Large intestine (tissue), 3 donors: Measurements from ENCODE around the gene ADAMTS17. TPM values are rescaled to one million over a fixed set of nuclear protein-coding genes. Genes with fewer than 3 reads are reported as not detected.
A peak's percentile ranks its signal among the peaks of the same experiment; 100 is the strongest.

Source experiments
- DNase-seq, 2 donors: peaks; one replicate each; pipeline versions ENCODE4 v3.0.0 to v3.0.0-alpha.2; 2013
- H3K27ac ChIP-seq: one replicate; pipeline ENCODE4 v1.5.1; 2013; ENCODE audit warnings: low read length
- H3K27me3 ChIP-seq: 2 replicates; pipeline ENCODE4 v1.6.1; 2013; ENCODE audit warnings: low read length; ENCODE audit not compliant: control insufficient read depth, insufficient read depth
- H3K36me3 ChIP-seq: 2 replicates; pipeline ENCODE4 v1.6.1; 2013; ENCODE audit warnings: low read length; ENCODE audit not compliant: control insufficient read depth, insufficient read depth
- H3K4me1 ChIP-seq: one replicate; pipeline ENCODE4 v1.6.1; 2013; ENCODE audit warnings: low read length; ENCODE audit not compliant: control insufficient read depth, insufficient read depth
- H3K4me3 ChIP-seq: one replicate; pipeline ENCODE4 v1.5.1; 2013; ENCODE audit warnings: low read length
- H3K9me3 ChIP-seq: one replicate; pipeline ENCODE4 v1.6.1; 2013; ENCODE audit warnings: mild to moderate bottlenecking, low read depth, low read length, moderate library complexity; ENCODE audit not compliant: control insufficient read depth
- WGBS: methylation state at CpG from one replicate; pipeline ENCODE4 v1.1.5; 2013; ENCODE audit warnings: low lambda C conversion rate; ENCODE audit not compliant: insufficient coverage; 5-methylcytosine and 5-hydroxymethylcytosine counted together
- polyA plus RNA-seq: library from polyadenylated mRNA; unstranded; fragments of 120-200 nt; gene quantifications from one replicate; pipeline ENCODE4 v1.2.1, GENCODE V29; 2013

The ADAMTS17 gene
- polyA plus RNA-seq, 1 donor: 3.7 TPM

DNA sequence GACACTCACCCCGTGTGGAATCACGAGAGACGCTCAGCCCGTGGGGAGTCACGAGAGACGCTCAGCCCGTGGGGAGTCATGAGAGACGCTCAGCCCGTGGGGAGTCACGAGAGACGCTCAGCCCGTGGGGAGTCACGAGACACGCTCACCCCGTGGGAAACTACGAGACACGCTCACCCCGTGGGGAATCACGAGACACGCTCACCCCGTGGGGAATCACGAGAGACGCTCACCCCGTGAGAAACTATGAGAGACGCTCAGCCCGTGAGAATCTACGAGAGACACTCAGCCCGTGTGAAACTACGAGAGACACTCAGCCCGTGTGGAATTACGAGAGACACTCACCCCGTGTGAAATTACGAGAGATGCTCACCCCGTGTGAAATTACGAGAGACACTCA lies 49.8 kb downstream of the ADAMTS17 start:
- Histone ChIP-seq H3K4me1 (no peaks in the 10 kb centered on the region), H3K27me3 (no peaks in the 10 kb centered on the region), H3K9me3 (no peaks in the 10 kb centered on the region), H3K4me3 (no peak overlapping the region), H3K36me3 (no peaks in the 10 kb centered on the region), H3K27ac (no peak overlapping the region)
- DNase-seq: no peak
- WGBS: 100% methylated on average over 1 of the region's 35 CpGs

DNA sequence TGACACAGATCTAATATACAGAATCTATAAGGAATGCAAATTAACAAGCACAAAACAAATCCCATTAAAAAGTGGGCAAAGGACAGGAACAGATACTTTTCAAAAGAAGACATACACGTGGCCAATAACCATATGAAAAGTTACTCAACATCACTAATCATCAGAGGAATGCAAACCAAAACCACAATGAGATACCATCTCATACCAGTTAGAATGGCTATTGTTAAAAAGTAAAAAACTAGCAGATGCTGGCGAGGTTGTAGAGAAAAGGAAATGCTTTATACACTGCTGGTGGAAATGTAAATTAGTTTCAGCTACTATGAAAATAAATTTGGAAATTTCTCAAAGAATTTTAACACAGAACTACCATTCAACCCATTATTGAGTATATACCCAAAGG lies 50.7 kb downstream of the ADAMTS17 start:
- no peaks in the 10 kb centered on the region for H3K4me1 ChIP-seq
- H3K4me3 ChIP-seq: no peak overlapping the region
- no peaks in the 10 kb centered on the region for H3K9me3 ChIP-seq
- no peaks in the 10 kb centered on the region for H3K27me3 ChIP-seq
- no peaks in the 10 kb centered on the region for H3K36me3 ChIP-seq
- WGBS: 80% methylated on average over 1 of the region's 2 CpGs
- no peak for DNase-seq
- H3K27ac ChIP-seq: no peak overlapping the region

DNA sequence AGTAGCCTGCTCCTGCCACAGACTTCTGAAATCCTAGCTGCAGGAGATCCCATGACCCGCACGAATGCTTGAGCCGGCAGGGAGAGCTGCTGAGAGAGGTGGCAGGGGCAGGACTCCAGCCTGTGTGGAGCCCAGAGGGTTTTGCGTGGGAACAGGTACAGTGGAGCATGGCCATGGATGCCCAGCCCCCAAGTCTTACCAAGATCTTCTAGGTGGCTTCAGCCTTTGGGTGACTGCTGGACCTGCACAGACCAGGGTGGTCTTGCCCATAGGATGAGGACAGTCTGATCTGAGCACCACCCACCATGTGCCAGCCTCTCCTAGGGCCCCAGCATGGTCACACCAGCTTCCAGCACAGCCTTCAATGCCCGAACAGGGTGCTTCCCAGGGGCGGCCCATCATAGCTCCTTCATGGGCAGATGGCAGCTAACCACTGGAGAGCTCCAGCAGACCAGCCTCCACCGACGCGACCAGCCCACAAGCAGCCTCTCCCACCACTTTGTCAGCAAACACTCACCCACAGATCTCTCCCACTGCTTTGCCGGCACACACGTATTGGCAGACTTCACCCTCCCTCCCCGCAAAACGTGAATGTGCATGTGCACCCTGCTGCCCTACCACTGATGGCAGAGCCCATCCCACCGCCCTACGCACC lies 56.0 kb downstream of the ADAMTS17 start:
- no CpG with 5 or more reads among the region's 15 CpGs for WGBS
- no peak for DNase-seq
- Histone ChIP-seq H3K4me3 (no peak overlapping the region), H3K36me3 (no peaks in the 10 kb centered on the region), H3K27ac (no peak overlapping the region), H3K27me3 (no peaks in the 10 kb centered on the region), H3K9me3 (no peaks in the 10 kb centered on the region), H3K4me1 (no peaks in the 10 kb centered on the region)

DNA sequence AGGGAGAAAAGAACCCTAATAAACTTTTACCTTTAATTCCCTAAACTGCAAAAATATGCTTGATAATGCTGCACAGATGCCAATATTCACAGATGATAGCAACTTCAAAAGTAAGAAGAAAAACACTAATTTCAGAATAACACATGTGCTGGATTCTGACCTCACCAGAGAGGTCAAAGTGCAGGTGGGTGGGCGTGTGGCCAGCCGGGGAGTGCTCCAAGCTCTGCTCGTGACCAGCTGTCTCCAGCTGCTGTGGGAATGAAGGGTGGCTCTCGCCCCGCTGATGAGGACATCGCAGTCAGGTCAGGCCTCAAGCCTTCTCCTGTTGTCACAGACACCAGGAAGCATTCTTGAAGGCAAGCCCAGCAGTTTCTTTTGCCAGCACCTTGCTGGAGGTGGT lies 57.1 kb downstream of the ADAMTS17 start:
- DNase-seq: peak; percentile 67 to 73
- H3K36me3 ChIP-seq: no peaks in the 10 kb centered on the region
- no peaks in the 10 kb centered on the region for H3K9me3 ChIP-seq
- no peak overlapping the region for H3K4me3 ChIP-seq
- H3K27ac ChIP-seq: no peak overlapping the region
- no peaks in the 10 kb centered on the region for H3K4me1 ChIP-seq
- no peaks in the 10 kb centered on the region for H3K27me3 ChIP-seq
- no CpG with 5 or more reads among the region's 6 CpGs for WGBS

DNA sequence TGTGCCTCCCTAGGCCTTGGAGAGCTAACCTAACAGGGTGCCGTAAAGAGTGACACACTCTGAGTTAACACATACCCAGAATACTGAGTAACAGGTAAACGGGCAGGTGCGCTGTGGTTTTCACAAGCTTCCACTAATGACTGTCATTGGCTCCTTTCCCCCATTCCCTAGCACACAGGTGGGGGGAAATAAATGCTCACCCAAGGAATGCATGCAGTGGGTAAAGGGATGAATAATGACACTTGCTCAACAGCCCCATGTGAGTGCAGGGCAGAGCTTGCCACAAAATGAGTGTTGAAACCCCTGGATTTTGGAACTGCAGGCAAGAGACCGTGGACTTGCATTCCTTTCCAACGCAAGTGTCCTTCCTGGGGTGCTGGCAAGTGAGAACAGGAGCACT lies 57.6 kb downstream of the ADAMTS17 start:
- no peak for DNase-seq
- 60% methylated on average over 1 of the region's 5 CpGs for WGBS
- no peaks in the 10 kb centered on the region for H3K9me3 ChIP-seq
- H3K4me3 ChIP-seq: no peak overlapping the region
- no peak overlapping the region for H3K27ac ChIP-seq
- H3K4me1 ChIP-seq: no peaks in the 10 kb centered on the region
- no peaks in the 10 kb centered on the region for H3K27me3 ChIP-seq
- no peaks in the 10 kb centered on the region for H3K36me3 ChIP-seq

DNA sequence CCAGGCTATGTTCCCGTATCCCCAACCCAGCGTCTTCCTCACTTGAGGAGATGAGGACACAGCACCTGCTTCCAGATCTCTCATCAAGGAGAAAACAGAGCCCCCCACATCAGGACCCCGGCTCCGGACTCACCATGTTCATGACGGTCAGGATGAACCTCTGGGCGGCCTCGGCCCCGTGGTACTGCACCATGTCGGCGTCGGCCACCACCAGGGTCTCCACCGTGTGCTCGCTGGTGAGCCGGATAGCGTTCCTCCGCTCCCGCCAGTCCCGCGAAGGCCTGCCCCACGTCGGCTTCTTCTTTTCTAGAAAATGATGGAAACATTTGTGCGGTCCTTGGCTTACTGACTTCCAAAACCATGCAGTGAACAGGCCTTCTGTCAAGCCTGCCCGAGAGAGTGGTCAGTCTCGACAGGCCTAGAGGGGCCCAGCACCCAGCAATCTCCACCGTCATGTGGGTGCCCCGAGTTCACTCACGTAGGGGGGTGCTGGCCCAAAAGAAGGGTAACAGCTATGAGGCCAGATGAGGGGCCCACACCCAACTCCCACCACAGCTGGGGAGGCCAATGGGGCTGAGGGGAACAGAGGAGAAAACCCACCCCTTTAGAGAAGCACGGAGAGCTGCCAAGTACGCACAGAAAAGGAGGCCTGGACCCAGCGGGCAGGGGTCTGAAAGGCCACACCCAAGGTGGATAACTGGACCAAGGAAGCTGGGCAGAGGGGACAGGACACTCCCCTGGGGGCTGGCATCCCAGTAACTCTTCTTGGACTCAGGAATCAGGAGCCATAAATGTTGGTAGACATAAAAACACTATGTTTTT lies 60.5 kb downstream of the ADAMTS17 start:
- WGBS: no CpG with 5 or more reads among the region's 30 CpGs
- Histone ChIP-seq H3K9me3 (no peaks in the 10 kb centered on the region), H3K4me3 (no peak overlapping the region), H3K27ac (no peak overlapping the region), H3K4me1 (no peaks in the 10 kb centered on the region), H3K27me3 (no peaks in the 10 kb centered on the region), H3K36me3 (no peaks in the 10 kb centered on the region)
- no peak for DNase-seq

DNA sequence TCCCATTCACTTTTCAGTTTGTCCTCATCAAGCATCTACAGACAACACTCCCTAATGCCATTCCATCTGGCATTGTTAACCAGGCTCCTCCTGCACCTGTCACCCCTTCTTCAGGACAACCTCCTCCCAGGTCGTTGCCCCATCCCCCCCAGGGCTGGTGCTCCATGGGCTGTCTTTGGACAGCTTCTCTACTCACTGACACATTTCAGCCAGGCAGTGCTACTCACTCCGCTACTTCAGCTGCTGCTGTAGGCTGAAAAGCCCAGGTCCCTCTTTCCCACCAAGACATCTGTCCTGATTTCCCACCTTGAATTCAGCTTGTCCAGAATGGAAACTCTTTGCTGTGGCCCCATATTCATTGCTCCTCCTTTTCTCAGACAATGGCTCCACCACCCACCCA lies 61.9 kb downstream of the ADAMTS17 start:
- WGBS: 100% methylated on average over 1 of the region's 2 CpGs
- no peaks in the 10 kb centered on the region for H3K36me3 ChIP-seq

DNA sequence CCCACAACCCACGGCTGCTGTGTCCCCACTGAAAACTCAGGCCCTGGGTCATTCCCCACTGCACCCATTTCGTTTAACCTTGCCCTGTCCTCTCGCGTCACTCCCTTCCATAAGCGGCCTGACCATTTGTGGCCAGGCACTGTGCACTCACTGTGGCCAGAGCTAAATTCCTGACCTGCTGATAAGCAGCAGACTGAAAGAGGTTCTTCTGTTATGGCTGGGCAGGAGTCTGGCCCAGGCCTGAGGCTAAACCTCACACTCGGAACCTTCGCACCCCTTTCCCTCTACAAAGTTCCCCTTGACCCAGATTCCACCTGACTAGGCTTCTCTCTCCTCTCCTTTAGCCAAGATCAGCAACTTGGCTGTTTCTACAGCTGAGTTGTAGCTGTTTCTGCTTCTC lies 62.3 kb downstream of the ADAMTS17 start:
- no peaks in the 10 kb centered on the region for H3K4me1 ChIP-seq
- H3K9me3 ChIP-seq: no peaks in the 10 kb centered on the region
- 100% methylated on average over 1 of the region's 7 CpGs for WGBS
- no peak for DNase-seq
- H3K36me3 ChIP-seq: no peaks in the 10 kb centered on the region
- H3K4me3 ChIP-seq: no peak overlapping the region
- no peaks in the 10 kb centered on the region for H3K27me3 ChIP-seq
- H3K27ac ChIP-seq: no peak overlapping the region

More for the DNA sequence above, 61.9 kb downstream of the ADAMTS17 start:
- Histone ChIP-seq H3K4me1 (no peaks in the 10 kb centered on the region), H3K4me3 (no peak overlapping the region), H3K27me3 (no peaks in the 10 kb centered on the region), H3K27ac (no peak overlapping the region), H3K9me3 (no peaks in the 10 kb centered on the region)
- no peak for DNase-seq

DNA sequence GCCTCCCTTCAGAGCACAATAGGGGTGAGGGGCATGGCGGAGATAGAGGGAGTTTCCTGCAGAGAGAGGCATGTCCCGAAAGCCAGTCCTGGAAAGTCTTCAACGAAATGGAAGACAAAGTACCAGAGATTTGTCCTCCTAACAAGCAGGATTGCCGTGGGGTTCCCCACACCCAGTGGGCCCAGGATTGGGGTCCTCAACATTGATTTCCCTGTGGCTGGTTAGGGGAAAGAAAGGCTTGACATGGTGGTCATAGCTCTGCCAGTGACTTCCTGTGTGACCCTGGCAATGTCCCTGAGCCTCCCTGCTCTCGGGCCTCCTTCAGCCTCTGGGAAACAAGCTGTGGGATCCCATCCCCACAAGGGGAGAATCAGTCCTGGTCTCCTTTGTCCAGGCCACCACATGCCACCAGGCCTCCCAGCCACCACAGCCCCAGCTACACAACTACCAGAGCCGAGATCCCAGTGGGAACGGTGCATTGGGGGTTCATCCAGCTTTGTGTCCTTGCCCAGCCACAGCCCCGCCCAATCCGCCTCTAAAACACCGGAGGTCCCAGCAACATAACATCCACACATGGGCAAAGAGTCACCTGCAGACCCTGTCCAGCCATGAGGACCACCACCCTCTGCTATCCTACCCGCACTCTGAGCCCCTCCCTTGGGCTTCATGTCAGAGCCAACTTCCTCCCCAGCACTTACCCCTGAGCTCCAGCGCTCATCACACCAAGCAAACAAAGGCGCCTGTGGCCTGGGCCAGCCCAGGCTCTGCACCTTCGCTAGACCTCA lies 63.0 kb downstream of the ADAMTS17 start:
- no peak overlapping the region for H3K4me3 ChIP-seq

DNA sequence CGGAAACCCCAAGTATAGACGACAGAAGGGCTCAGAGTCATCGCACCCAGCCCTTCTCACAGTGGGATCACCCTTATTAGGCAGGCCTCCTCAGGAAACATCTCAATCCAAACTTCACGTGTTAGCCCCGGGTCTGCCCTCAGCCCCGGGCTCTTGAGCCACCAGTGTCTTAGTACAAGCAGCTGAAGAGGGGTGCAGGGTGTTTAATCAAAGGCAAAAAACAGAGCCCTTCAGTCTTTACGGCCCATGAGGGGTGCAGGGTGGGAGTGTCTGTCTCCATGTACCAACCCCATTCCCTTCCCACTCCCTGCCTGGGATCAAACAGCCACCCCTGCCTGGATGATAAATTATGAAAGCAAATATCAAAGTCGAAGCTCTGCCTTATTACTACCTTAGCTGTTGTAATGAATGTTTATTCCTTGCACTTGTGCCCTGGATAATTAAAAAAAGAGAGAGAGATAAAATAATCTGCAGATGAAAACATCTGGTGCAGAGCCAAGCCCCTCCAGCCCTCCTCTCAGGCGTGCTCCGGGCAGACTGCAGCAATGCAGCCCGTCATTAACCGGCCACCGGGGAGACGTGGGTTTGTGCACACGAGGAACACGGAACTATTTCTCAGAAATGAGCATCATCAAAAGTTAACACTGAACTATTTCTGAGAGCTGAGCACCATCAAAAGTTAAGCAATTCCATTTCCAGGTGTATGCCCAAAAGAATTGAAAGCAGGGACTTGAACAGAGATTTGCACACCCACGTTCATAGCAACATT lies 64.5 kb downstream of the ADAMTS17 start:
- Histone ChIP-seq H3K9me3 (no peaks in the 10 kb centered on the region), H3K27me3 (no peaks in the 10 kb centered on the region), H3K4me3 (no peak overlapping the region), H3K27ac (no peak overlapping the region), H3K4me1 (no peaks in the 10 kb centered on the region), H3K36me3 (no peaks in the 10 kb centered on the region)
- no peak for DNase-seq
- 40% methylated on average over 1 of the region's 17 CpGs for WGBS

More for the DNA sequence above, 63.0 kb downstream of the ADAMTS17 start:
- H3K4me1 ChIP-seq: no peaks in the 10 kb centered on the region
- H3K27ac ChIP-seq: no peak overlapping the region
- H3K36me3 ChIP-seq: no peaks in the 10 kb centered on the region
- DNase-seq: no peak
- no peaks in the 10 kb centered on the region for H3K9me3 ChIP-seq
- no peaks in the 10 kb centered on the region for H3K27me3 ChIP-seq
- WGBS: no CpG with 5 or more reads among the region's 14 CpGs
